Central memory CD8-positive, alpha-beta T cell (primary cell): ENCODE measurements around the gene RRBP1.
A peak's percentile ranks its signal among the peaks of the same experiment; 100 is the strongest.

Experiments
- ATAC-seq: fragments of 150-1000 bp; cut with Tn5 transposase; replicated peaks from 2 replicates; pipeline ENCODE4 v1.10.0; 2022; ENCODE audit warnings: mild to moderate bottlenecking, moderate FRiP score, moderate number of reproducible peaks; ENCODE audit not compliant: poor library complexity, severe bottlenecking; ENCODE audit errors: extremely low read depth
- DNase-seq, 2 donors: peaks; one replicate each; pipeline ENCODE4 v3.0.0; 2021; ENCODE audit warnings: low spot score in 2 of 2
- H3K27ac Mint-ChIP-seq: one replicate; pipeline ENCODE4 v1.8.0; 2022; ENCODE audit warnings: low read depth, mild to moderate bottlenecking, moderate library complexity, mixed read lengths
- H3K27me3 Mint-ChIP-seq: one replicate; pipeline ENCODE4 v1.8.0; 2022; ENCODE audit warnings: mixed read lengths
- H3K36me3 Mint-ChIP-seq: one replicate; pipeline ENCODE4 v1.8.0; 2022; ENCODE audit warnings: mild to moderate bottlenecking, moderate library complexity, mixed read lengths; ENCODE audit not compliant: insufficient read depth
- H3K4me1 Mint-ChIP-seq: one replicate; pipeline ENCODE4 v1.8.0; 2022; ENCODE audit warnings: mixed read lengths
- H3K4me3 Mint-ChIP-seq: one replicate; pipeline ENCODE4 v1.8.0; 2022; ENCODE audit warnings: mild to moderate bottlenecking, moderate library complexity, mixed read lengths
- H3K9me3 Mint-ChIP-seq: one replicate; pipeline ENCODE4 v1.8.0; 2022; ENCODE audit warnings: mixed read lengths

Gene RRBP1

GRCh38 chr20:17684077-17684888 lies 2.2 kb upstream of the RRBP1 start:
- peaks cover 17% of the 10 kb centered on the region for H3K4me1 Mint-ChIP-seq
- H3K27me3 Mint-ChIP-seq: peaks cover 41% of the 10 kb centered on the region
- H3K36me3 Mint-ChIP-seq: peaks cover 3% of the 10 kb centered on the region

GRCh38 chr20:17683218-17684076 lies 1.4 kb upstream of the RRBP1 start:
- no peak for ATAC-seq
- Mint-ChIP-seq H3K4me1 (peaks cover 17% of the 10 kb centered on the region), H3K9me3 (no peaks in the 10 kb centered on the region), H3K27me3 (peaks cover 41% of the 10 kb centered on the region), H3K4me3 (peak overlapping the region; percentile 85), H3K27ac (peak overlapping the region; percentile 63), H3K36me3 (peaks cover 3% of the 10 kb centered on the region)
- DNase-seq: no peak

More at GRCh38 chr20:17684077-17684888, 2.2 kb upstream of the RRBP1 start:
- Mint-ChIP-seq H3K4me3 (no peak overlapping the region), H3K9me3 (no peaks in the 10 kb centered on the region), H3K27ac (no peak overlapping the region)
- DNase-seq: no peak
- no peak for ATAC-seq

- Mint-ChIP-seq H3K4me1 (peaks cover 17% of the 10 kb centered on the region), H3K4me3 (peak overlapping the region; percentile 85), H3K9me3 (no peaks in the 10 kb centered on the region), H3K27me3 (peaks cover 35% of the 10 kb centered on the region), H3K36me3 (peaks cover 5% of the 10 kb centered on the region), H3K27ac (peak overlapping the region; percentile 63)
- ATAC-seq (no peak), DNase-seq (no peak)
These were observed 802 bp upstream of the RRBP1 start for GRCh38 chr20:17682889-17683198.

- peak overlapping the region; percentile 63 for H3K27ac Mint-ChIP-seq
- DNase-seq: no peak
These were observed 328 bp downstream of the RRBP1 start for GRCh38 chr20:17681726-17682102.

GRCh38 chr20:17680836-17681725 lies 961 bp downstream of the RRBP1 start:
- no peak for ATAC-seq
- Mint-ChIP-seq H3K27me3 (peaks cover 17% of the 10 kb centered on the region), H3K36me3 (peaks cover 8% of the 10 kb centered on the region), H3K9me3 (no peaks in the 10 kb centered on the region), H3K4me3 (peak overlapping the region; percentile 77), H3K4me1 (peaks cover 20% of the 10 kb centered on the region), H3K27ac (no peak overlapping the region)
- peak; percentile 59 to 69 for DNase-seq

More at GRCh38 chr20:17681726-17682102, 328 bp downstream of the RRBP1 start:
- H3K4me1 Mint-ChIP-seq: peaks cover 17% of the 10 kb centered on the region
- peak overlapping the region; percentile 85 for H3K4me3 Mint-ChIP-seq
- ATAC-seq: peak; percentile 1
- no peaks in the 10 kb centered on the region for H3K9me3 Mint-ChIP-seq
- peaks cover 23% of the 10 kb centered on the region for H3K27me3 Mint-ChIP-seq
- peaks cover 7% of the 10 kb centered on the region for H3K36me3 Mint-ChIP-seq

GRCh38 chr20:17679941-17680835 lies 1.9 kb downstream of the RRBP1 start:
- no peak for ATAC-seq
- no peaks in the 10 kb centered on the region for H3K9me3 Mint-ChIP-seq
- peak in 1 of 2 donors; percentile 36 for DNase-seq
- peaks cover 29% of the 10 kb centered on the region for H3K4me1 Mint-ChIP-seq
- peak overlapping the region; percentile 77 for H3K4me3 Mint-ChIP-seq
- peaks cover 8% of the 10 kb centered on the region for H3K36me3 Mint-ChIP-seq
- peaks cover 8% of the 10 kb centered on the region for H3K27me3 Mint-ChIP-seq
- peak overlapping the region; percentile 91 for H3K27ac Mint-ChIP-seq

GRCh38 chr20:17678886-17679285 lies 3.2 kb downstream of the RRBP1 start:
- Mint-ChIP-seq H3K27ac (no peak overlapping the region), H3K9me3 (no peaks in the 10 kb centered on the region), H3K4me3 (no peak overlapping the region), H3K36me3 (peaks cover 10% of the 10 kb centered on the region), H3K4me1 (peaks cover 34% of the 10 kb centered on the region), H3K27me3 (no peaks in the 10 kb centered on the region)
- ATAC-seq: no peak
- DNase-seq: no peak

GRCh38 chr20:17678295-17678694 lies 3.7 kb downstream of the RRBP1 start:
- DNase-seq: no peak
- peaks cover 34% of the 10 kb centered on the region for H3K4me1 Mint-ChIP-seq
- H3K27ac Mint-ChIP-seq: no peak overlapping the region
- H3K27me3 Mint-ChIP-seq: no peaks in the 10 kb centered on the region
- no peaks in the 10 kb centered on the region for H3K9me3 Mint-ChIP-seq
- ATAC-seq: no peak
- peaks cover 12% of the 10 kb centered on the region for H3K36me3 Mint-ChIP-seq
- H3K4me3 Mint-ChIP-seq: no peak overlapping the region

GRCh38 chr20:17676942-17677341 lies 5.1 kb downstream of the RRBP1 start:
- Mint-ChIP-seq H3K27me3 (no peaks in the 10 kb centered on the region), H3K4me1 (peaks cover 34% of the 10 kb centered on the region), H3K4me3 (no peak overlapping the region), H3K9me3 (no peaks in the 10 kb centered on the region), H3K27ac (no peak overlapping the region), H3K36me3 (peaks cover 10% of the 10 kb centered on the region)
- no peak for ATAC-seq
- DNase-seq: no peak

GRCh38 chr20:17676378-17676759 lies 5.7 kb downstream of the RRBP1 start:
- Mint-ChIP-seq H3K27ac (no peak overlapping the region), H3K27me3 (no peaks in the 10 kb centered on the region), H3K36me3 (peaks cover 10% of the 10 kb centered on the region), H3K9me3 (no peaks in the 10 kb centered on the region), H3K4me3 (no peak overlapping the region), H3K4me1 (peaks cover 34% of the 10 kb centered on the region)
- ATAC-seq (no peak), DNase-seq (no peak)

- DNase-seq: no peak
- Mint-ChIP-seq H3K4me1 (peaks cover 39% of the 10 kb centered on the region), H3K4me3 (no peak overlapping the region), H3K27me3 (no peaks in the 10 kb centered on the region), H3K9me3 (no peaks in the 10 kb centered on the region), H3K36me3 (peaks cover 10% of the 10 kb centered on the region), H3K27ac (peak overlapping the region; percentile 67)
- no peak for ATAC-seq
These were observed 6.3 kb downstream of the RRBP1 start for GRCh38 chr20:17675519-17676377.
